ENCODE results near the gene DUSP28. TPM values are rescaled to one million over a fixed set of nuclear protein-coding genes. Genes with fewer than 3 reads are reported as not detected.
"Not testable (repeated sequence)": the region's sequence is repeated elsewhere in the genome, so short reads cannot be mapped to it uniquely, and the experiment has no call there.

Gene DUSP28
- total and polyA plus RNA-seq, 2 donors: 7.2 to 9.0 TPM

- Histone ChIP-seq H3K27me3 (ENCODE audit: control insufficient read depth in 2 of 2, insufficient read depth in 1 of 2, low read length in 1 of 2) (no peaks in the 10 kb centered on the region), H3K4me1 (ENCODE audit: control insufficient read depth in 2 of 2, insufficient read depth in 2 of 2, low read length in 2 of 2) (no peaks in the 10 kb centered on the region), H3K36me3 (ENCODE audit: control insufficient read depth in 2 of 2, insufficient read depth in 2 of 2, low read length in 1 of 2) (peaks cover 3 to 12% of the 10 kb centered on the region in 2 donors), H3K9me3 (ENCODE audit: control insufficient read depth in 2 of 2, insufficient read depth in 1 of 2, low read length in 1 of 2) (peaks cover 7 to 21% of the 10 kb centered on the region in 2 donors), H3K27ac (ENCODE audit: low read depth in 1 of 2, low read length in 1 of 2) (no peak overlapping the region), H3K4me3 (ENCODE audit: low read length in 2 of 2) (no peak overlapping the region)
- WGBS: 98% methylated on average over 1 of the region's 1 CpG
- no peak for DNase-seq (ENCODE audit: low read depth in 6 of 9, low spot score in 9 of 9)
Observed at GRCh38 chr2:240532031-240532775, 28.0 kb upstream of the DUSP28 start.

GRCh38 chr2:240538031-240538780, 22.0 kb upstream of the DUSP28 start:
- H3K36me3 ChIP-seq (ENCODE audit: control insufficient read depth in 2 of 2, insufficient read depth in 2 of 2, low read length in 1 of 2): peaks cover 7 to 23% of the 10 kb centered on the region in 2 donors
- no peak overlapping the region for H3K4me3 ChIP-seq (ENCODE audit: low read length in 2 of 2)
- H3K4me1 ChIP-seq (ENCODE audit: control insufficient read depth in 2 of 2, insufficient read depth in 2 of 2, low read length in 2 of 2): no peaks in the 10 kb centered on the region
- 98% methylated on average over 43 of the region's 43 CpGs for WGBS
- no peak overlapping the region for H3K27ac ChIP-seq (ENCODE audit: low read depth in 1 of 2, low read length in 1 of 2)
- no peaks in the 10 kb centered on the region for H3K27me3 ChIP-seq (ENCODE audit: control insufficient read depth in 2 of 2, insufficient read depth in 1 of 2, low read length in 1 of 2)
- H3K9me3 ChIP-seq (ENCODE audit: control insufficient read depth in 2 of 2, insufficient read depth in 1 of 2, low read length in 1 of 2): peaks cover 0 to 4% of the 10 kb centered on the region in 2 donors
- no peak for DNase-seq (ENCODE audit: low read depth in 6 of 9, low spot score in 9 of 9)

GRCh38 chr2:240539101-240539500, 21.1 kb upstream of the DUSP28 start:
- H3K27ac ChIP-seq (ENCODE audit: low read depth in 1 of 2, low read length in 1 of 2); H3K4me3 ChIP-seq (ENCODE audit: low read length in 2 of 2); H3K9me3 ChIP-seq (ENCODE audit: control insufficient read depth in 2 of 2, insufficient read depth in 1 of 2, low read length in 1 of 2); H3K27me3 ChIP-seq (ENCODE audit: control insufficient read depth in 2 of 2, insufficient read depth in 1 of 2, low read length in 1 of 2); DNase-seq (ENCODE audit: low read depth in 6 of 9, low spot score in 9 of 9); H3K4me1 ChIP-seq (ENCODE audit: control insufficient read depth in 2 of 2, insufficient read depth in 2 of 2, low read length in 2 of 2): not testable (repeated sequence)
- H3K36me3 ChIP-seq (ENCODE audit: control insufficient read depth in 2 of 2, insufficient read depth in 2 of 2, low read length in 1 of 2): peaks cover 7 to 23% of the 10 kb centered on the region in 2 donors
- WGBS: 99% methylated on average over 17 of the region's 17 CpGs

- Histone ChIP-seq H3K4me1 (ENCODE audit: control insufficient read depth in 2 of 2, insufficient read depth in 2 of 2, low read length in 2 of 2) (no peaks in the 10 kb centered on the region), H3K27ac (ENCODE audit: low read depth in 1 of 2, low read length in 1 of 2) (no peak overlapping the region), H3K9me3 (ENCODE audit: control insufficient read depth in 2 of 2, insufficient read depth in 1 of 2, low read length in 1 of 2) (peaks cover 0 to 4% of the 10 kb centered on the region in 2 donors), H3K27me3 (ENCODE audit: control insufficient read depth in 2 of 2, insufficient read depth in 1 of 2, low read length in 1 of 2) (no peaks in the 10 kb centered on the region), H3K36me3 (ENCODE audit: control insufficient read depth in 2 of 2, insufficient read depth in 2 of 2, low read length in 1 of 2) (peaks cover 7 to 23% of the 10 kb centered on the region in 2 donors), H3K4me3 (ENCODE audit: low read length in 2 of 2) (no peak overlapping the region)
- DNase-seq (ENCODE audit: low read depth in 6 of 9, low spot score in 9 of 9): no peak
Observed at GRCh38 chr2:240539906-240540305, 20.3 kb upstream of the DUSP28 start.

GRCh38 chr2:240551288-240551687, 8.9 kb upstream of the DUSP28 start:
- Histone ChIP-seq H3K36me3 (ENCODE audit: control insufficient read depth in 2 of 2, insufficient read depth in 2 of 2, low read length in 1 of 2) (peaks cover 7 to 16% of the 10 kb centered on the region in 2 donors), H3K4me3 (ENCODE audit: low read length in 2 of 2) (no peak overlapping the region), H3K4me1 (ENCODE audit: control insufficient read depth in 2 of 2, insufficient read depth in 2 of 2, low read length in 2 of 2) (no peaks in the 10 kb centered on the region), H3K27ac (ENCODE audit: low read depth in 1 of 2, low read length in 1 of 2) (no peak overlapping the region), H3K27me3 (ENCODE audit: control insufficient read depth in 2 of 2, insufficient read depth in 1 of 2, low read length in 1 of 2) (no peaks in the 10 kb centered on the region), H3K9me3 (ENCODE audit: control insufficient read depth in 2 of 2, insufficient read depth in 1 of 2, low read length in 1 of 2) (peaks cover 0 to 7% of the 10 kb centered on the region in 2 donors)
- no peak for DNase-seq (ENCODE audit: low read depth in 6 of 9, low spot score in 9 of 9)
- WGBS: 97% methylated on average over 4 of the region's 4 CpGs

GRCh38 chr2:240551811-240552210, 8.3 kb upstream of the DUSP28 start:
- Histone ChIP-seq H3K4me3 (ENCODE audit: low read length in 2 of 2) (no peak overlapping the region), H3K36me3 (ENCODE audit: control insufficient read depth in 2 of 2, insufficient read depth in 2 of 2, low read length in 1 of 2) (peaks cover 7 to 16% of the 10 kb centered on the region in 2 donors), H3K27me3 (ENCODE audit: control insufficient read depth in 2 of 2, insufficient read depth in 1 of 2, low read length in 1 of 2) (no peaks in the 10 kb centered on the region), H3K27ac (ENCODE audit: low read depth in 1 of 2, low read length in 1 of 2) (no peak overlapping the region), H3K9me3 (ENCODE audit: control insufficient read depth in 2 of 2, insufficient read depth in 1 of 2, low read length in 1 of 2) (peaks cover 0 to 7% of the 10 kb centered on the region in 2 donors), H3K4me1 (ENCODE audit: control insufficient read depth in 2 of 2, insufficient read depth in 2 of 2, low read length in 2 of 2) (peaks cover under 1% of the 10 kb centered on the region in 2 donors)
- 34% methylated on average over 1 of the region's 1 CpG for WGBS
- no peak for DNase-seq (ENCODE audit: low read depth in 6 of 9, low spot score in 9 of 9)

GRCh38 chr2:240553956-240554480, 6.1 kb upstream of the DUSP28 start:
- Histone ChIP-seq H3K9me3 (ENCODE audit: control insufficient read depth in 2 of 2, insufficient read depth in 1 of 2, low read length in 1 of 2) (peaks cover 0 to 7% of the 10 kb centered on the region in 2 donors), H3K4me3 (ENCODE audit: low read length in 2 of 2) (no peak overlapping the region), H3K27me3 (ENCODE audit: control insufficient read depth in 2 of 2, insufficient read depth in 1 of 2, low read length in 1 of 2) (peaks cover 0 to 11% of the 10 kb centered on the region in 2 donors), H3K4me1 (ENCODE audit: control insufficient read depth in 2 of 2, insufficient read depth in 2 of 2, low read length in 2 of 2) (peaks cover 8 to 18% of the 10 kb centered on the region in 2 donors), H3K27ac (ENCODE audit: low read depth in 1 of 2, low read length in 1 of 2) (no peak overlapping the region), H3K36me3 (ENCODE audit: control insufficient read depth in 2 of 2, insufficient read depth in 2 of 2, low read length in 1 of 2) (peaks cover 7 to 16% of the 10 kb centered on the region in 2 donors)
- WGBS: 99% methylated on average over 7 of the region's 7 CpGs
- DNase-seq (ENCODE audit: low read depth in 6 of 9, low spot score in 9 of 9): no peak

- no peak overlapping the region for H3K27ac ChIP-seq (ENCODE audit: low read depth in 1 of 2, low read length in 1 of 2)
- WGBS: 97% methylated on average over 17 of the region's 17 CpGs
- H3K4me3 ChIP-seq (ENCODE audit: low read length in 2 of 2): no peak overlapping the region
- peaks cover 0 to 11% of the 10 kb centered on the region in 2 donors for H3K27me3 ChIP-seq (ENCODE audit: control insufficient read depth in 2 of 2, insufficient read depth in 1 of 2, low read length in 1 of 2)
- H3K9me3 ChIP-seq (ENCODE audit: control insufficient read depth in 2 of 2, insufficient read depth in 1 of 2, low read length in 1 of 2): peaks cover 0 to 7% of the 10 kb centered on the region in 2 donors
- no peak for DNase-seq (ENCODE audit: low read depth in 6 of 9, low spot score in 9 of 9)
- H3K4me1 ChIP-seq (ENCODE audit: control insufficient read depth in 2 of 2, insufficient read depth in 2 of 2, low read length in 2 of 2): peaks cover 11 to 25% of the 10 kb centered on the region in 2 donors
- peaks cover 7 to 16% of the 10 kb centered on the region in 2 donors for H3K36me3 ChIP-seq (ENCODE audit: control insufficient read depth in 2 of 2, insufficient read depth in 2 of 2, low read length in 1 of 2)
Observed at GRCh38 chr2:240554767-240555493, 5.2 kb upstream of the DUSP28 start.
